HEK293 (cell line): Measurements from ENCODE around the gene CPNE4.
A peak's percentile ranks its signal among the peaks of the same experiment; 100 is the strongest.

ENCODE experiments used
- CTCF ChIA-PET: fragments of 350-600 bp; formaldehyde crosslinking; extraction: SDS; loops from one replicate; lab custom pipeline; 2021; ENCODE audit warnings: antibody characterized with exemption; lab: Yijun Ruan, JAX
- POLR2A ChIA-PET: fragments of 300-600 bp; formaldehyde crosslinking; extraction: SDS; loops from one replicate; lab custom pipeline; 2020; ENCODE audit warnings: antibody characterized with exemption, inconsistent platforms; lab: Yijun Ruan, JAX
- H3K27ac ChIP-seq: fragments of 200-500 bp; sonication (Bioruptor generic); 2 replicates; pipeline ENCODE4 v1.5.1; 2014; ENCODE audit warnings: low read depth, low read length, control low read depth, inconsistent platforms; ENCODE audit errors: extremely low read depth
- H3K36me3 ChIP-seq, 2 experiments: fragments of 200-500 bp in 1 of 2; sonication (Bioruptor generic) in 1 of 2; 1 replicate in 1 of 2; 2 replicates in 1 of 2; pipeline ENCODE4 v1.5.1; 2014 to 2017; ENCODE audit warnings: inconsistent platforms in 2 of 2, low read length in 2 of 2; ENCODE audit not compliant: control insufficient read depth in 2 of 2, insufficient read depth in 1 of 2
- H3K4me1 ChIP-seq: fragments of 200-500 bp; sonication (Bioruptor generic); 2 replicates; pipeline ENCODE4 v1.5.1; 2014; ENCODE audit warnings: mild to moderate bottlenecking, low read length, inconsistent platforms; ENCODE audit not compliant: control insufficient read depth, insufficient read depth
- H3K4me3 ChIP-seq: 2 replicates; pipeline ENCODE4 v1.5.1; 2011; ENCODE audit warnings: low read depth, mild to moderate bottlenecking, control low read depth, low read length, moderate library complexity
- H3K9me3 ChIP-seq: fragments of 200-500 bp; sonication (Bioruptor generic); 2 replicates; pipeline ENCODE4 v1.5.1; 2014; ENCODE audit warnings: low read depth, low read length, inconsistent platforms; ENCODE audit not compliant: control insufficient read depth, insufficient read depth
- GLI2 ChIP-seq: fragments of 450-650 bp; formaldehyde crosslinking; IDR thresholded peaks from 2 replicates; pipeline ENCODE4; 2017; ENCODE audit warnings: missing biosample characterization, missing genetic modification characterization, low read depth, borderline replicate concordance
- HOXA7 ChIP-seq: sonication (generic); formaldehyde crosslinking; IDR thresholded peaks from 2 replicates; pipeline ENCODE4 v1.8.1; 2022; ENCODE audit warnings: missing genetic modification reagents, borderline replicate concordance
- KLF16 ChIP-seq: fragments of 450-650 bp; formaldehyde crosslinking; IDR thresholded peaks from 2 replicates; pipeline ENCODE4 v1.5.1; 2017; ENCODE audit warnings: missing biosample characterization, missing genetic modification characterization
- RBAK ChIP-seq: fragments of 450-650 bp; formaldehyde crosslinking; IDR thresholded peaks from 2 replicates; pipeline ENCODE4 v1.5.1; 2016; ENCODE audit warnings: missing biosample characterization, missing genetic modification characterization
- REPIN1 ChIP-seq: fragments of 450-650 bp; formaldehyde crosslinking; IDR thresholded peaks from 2 replicates; pipeline ENCODE4 v1.5.1; 2017; ENCODE audit warnings: missing biosample characterization, missing genetic modification characterization, low read depth
- SETDB1 ChIP-seq: IDR thresholded peaks from one replicate; pipeline ENCODE4 v1.6.1; 2017; ENCODE audit warnings: mild to moderate bottlenecking, low read length, moderate library complexity, mixed read lengths; ENCODE audit not compliant: insufficient read length
- ZBTB21 ChIP-seq: fragments of 450-650 bp; formaldehyde crosslinking; IDR thresholded peaks from 2 replicates; pipeline ENCODE4 v1.5.1; 2017; ENCODE audit warnings: missing biosample characterization, missing genetic modification characterization
- ZBTB48 ChIP-seq: fragments of 450-650 bp; formaldehyde crosslinking; IDR thresholded peaks from 2 replicates; pipeline ENCODE4 v1.5.1; 2016; ENCODE audit warnings: missing biosample characterization, missing genetic modification characterization
- ZBTB7A ChIP-seq: fragments of 450-650 bp; formaldehyde crosslinking; IDR thresholded peaks from 2 replicates; pipeline ENCODE4 v1.5.1; 2016; ENCODE audit warnings: low read depth, missing biosample characterization, missing genetic modification characterization
- ZNF112 ChIP-seq: fragments of 450-650 bp; formaldehyde crosslinking; IDR thresholded peaks from 2 replicates; pipeline ENCODE4 v1.5.0; 2017; ENCODE audit warnings: missing biosample characterization, missing genetic modification characterization
- ZNF157 ChIP-seq: fragments of 450-650 bp; formaldehyde crosslinking; IDR thresholded peaks from 2 replicates; pipeline ENCODE4 v1.5.1; 2016; ENCODE audit warnings: missing biosample characterization, missing genetic modification characterization
- ZNF214 ChIP-seq: fragments of 450-650 bp; formaldehyde crosslinking; IDR thresholded peaks from 2 replicates; pipeline ENCODE4 v1.5.1; 2017; ENCODE audit warnings: missing biosample characterization, mild to moderate bottlenecking, missing genetic modification characterization, borderline replicate concordance
- ZNF354C ChIP-seq: fragments of 450-650 bp; formaldehyde crosslinking; IDR thresholded peaks from 2 replicates; pipeline ENCODE4 v1.5.1; 2016; ENCODE audit warnings: missing biosample characterization, missing genetic modification characterization, low read depth, borderline replicate concordance
- ZNF416 ChIP-seq: fragments of 450-650 bp; formaldehyde crosslinking; IDR thresholded peaks from 2 replicates; pipeline ENCODE4 v1.5.1; 2016; ENCODE audit warnings: missing biosample characterization, missing genetic modification characterization
- ZNF48 ChIP-seq: fragments of 450-650 bp; formaldehyde crosslinking; IDR thresholded peaks from 2 replicates; pipeline ENCODE4 v1.5.1; 2016; ENCODE audit warnings: missing biosample characterization, missing genetic modification characterization
- ZNF510 ChIP-seq: fragments of 450-650 bp; formaldehyde crosslinking; IDR thresholded peaks from 2 replicates; pipeline ENCODE4 v1.5.1; 2018; ENCODE audit warnings: mild to moderate bottlenecking, missing genetic modification characterization, missing biosample characterization; ENCODE audit not compliant: insufficient replicate concordance
- ZNF530 ChIP-seq: fragments of 450-650 bp; formaldehyde crosslinking; IDR thresholded peaks from 2 replicates; pipeline ENCODE4 v1.5.1; 2016; ENCODE audit warnings: low read depth, missing biosample characterization, missing genetic modification characterization
- ZNF544 ChIP-seq: fragments of 450-650 bp; formaldehyde crosslinking; IDR thresholded peaks from 2 replicates; pipeline ENCODE4 v1.5.0; 2017; ENCODE audit warnings: missing biosample characterization, missing genetic modification characterization
- ZNF555 ChIP-seq: fragments of 450-650 bp; formaldehyde crosslinking; conservative IDR thresholded peaks from 2 replicates; pipeline ENCODE4 v1.5.1; 2017; ENCODE audit warnings: missing biosample characterization, mild to moderate bottlenecking, missing genetic modification characterization, inconsistent platforms
- ZNF560 ChIP-seq: fragments of 450-650 bp; formaldehyde crosslinking; IDR thresholded peaks from 2 replicates; pipeline ENCODE4 v1.5.1; 2017; ENCODE audit warnings: missing biosample characterization, missing genetic modification characterization, borderline replicate concordance
- ZNF561 ChIP-seq: fragments of 450-650 bp; IDR thresholded peaks from 2 replicates; pipeline ENCODE4 v1.5.1; 2018; ENCODE audit warnings: missing biosample characterization, missing genetic modification characterization, borderline replicate concordance
- ZNF600 ChIP-seq: fragments of 450-650 bp; formaldehyde crosslinking; IDR thresholded peaks from 2 replicates; pipeline ENCODE4 v1.5.1; 2016; ENCODE audit warnings: missing biosample characterization, missing genetic modification characterization
- ZNF76 ChIP-seq: fragments of 450-650 bp; formaldehyde crosslinking; IDR thresholded peaks from 2 replicates; pipeline ENCODE4; 2016; ENCODE audit warnings: low read depth, missing biosample characterization, missing genetic modification characterization, borderline replicate concordance
- ZNF768 ChIP-seq: fragments of 450-650 bp; formaldehyde crosslinking; IDR thresholded peaks from 2 replicates; pipeline ENCODE4 v1.5.1; 2018; ENCODE audit warnings: missing biosample characterization, mild to moderate bottlenecking, missing genetic modification characterization
- ZSCAN30 ChIP-seq: fragments of 450-650 bp; IDR thresholded peaks from 2 replicates; pipeline ENCODE4 v1.5.1; 2018; ENCODE audit warnings: missing biosample characterization, mild to moderate bottlenecking, missing genetic modification characterization, moderate library complexity
- TF ChIP-seq, protein P1 (sequence below): sonication (generic); formaldehyde crosslinking; IDR thresholded peaks from 2 replicates; pipeline ENCODE4 v1.8.1; 2022; ENCODE audit warnings: mild to moderate bottlenecking, moderate library complexity, missing genetic modification reagents
- TF ChIP-seq, protein P2 (sequence below): fragments of 450-650 bp; formaldehyde crosslinking; IDR thresholded peaks from 2 replicates; pipeline ENCODE4 v1.5.1; 2016; ENCODE audit warnings: missing biosample characterization, missing genetic modification characterization
- TF ChIP-seq, protein P3 (sequence below): fragments of 450-650 bp; formaldehyde crosslinking; IDR thresholded peaks from 2 replicates; pipeline ENCODE4 v1.5.1; 2017; ENCODE audit warnings: missing biosample characterization, missing genetic modification characterization

CPNE4 gene

DNA sequence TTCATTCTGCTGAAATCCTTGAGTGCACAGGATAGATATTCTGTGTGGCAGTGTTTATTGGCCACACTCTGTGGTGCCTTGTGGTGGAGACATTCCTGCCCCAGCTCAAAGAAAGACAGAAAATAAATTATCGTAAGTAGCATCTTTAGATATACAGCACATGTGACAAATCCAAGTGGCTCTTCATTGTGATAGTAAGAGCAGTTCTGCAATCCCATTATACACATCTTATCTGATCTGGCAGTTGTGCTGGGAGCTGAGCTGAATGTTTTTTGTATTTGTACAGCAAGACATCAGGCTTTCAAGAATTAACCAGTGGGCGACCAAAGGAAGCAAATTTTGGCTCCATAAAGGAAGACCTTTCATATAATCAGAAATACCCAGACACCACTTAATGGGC, 296.7 kb downstream of the CPNE4 start:
- H3K27ac ChIP-seq = no peak overlapping the region
- H3K9me3 ChIP-seq = no peaks in the 10 kb centered on the region
- TF ChIP-seq ZNF112 = no peak
- no peak for TF ChIP-seq ZNF768
- TF ChIP-seq, protein P1, sequence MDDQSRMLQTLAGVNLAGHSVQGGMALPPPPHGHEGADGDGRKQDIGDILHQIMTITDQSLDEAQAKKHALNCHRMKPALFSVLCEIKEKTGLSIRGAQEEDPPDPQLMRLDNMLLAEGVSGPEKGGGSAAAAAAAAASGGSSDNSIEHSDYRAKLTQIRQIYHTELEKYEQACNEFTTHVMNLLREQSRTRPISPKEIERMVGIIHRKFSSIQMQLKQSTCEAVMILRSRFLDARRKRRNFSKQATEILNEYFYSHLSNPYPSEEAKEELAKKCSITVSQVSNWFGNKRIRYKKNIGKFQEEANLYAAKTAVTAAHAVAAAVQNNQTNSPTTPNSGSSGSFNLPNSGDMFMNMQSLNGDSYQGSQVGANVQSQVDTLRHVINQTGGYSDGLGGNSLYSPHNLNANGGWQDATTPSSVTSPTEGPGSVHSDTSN = no peak
- TF ChIP-seq ZNF555 (tag by site-specific recombination) = no peak
- no peak for TF ChIP-seq ZNF354C (tag by site-specific recombination)
- TF ChIP-seq ZNF416 = no peak
- TF ChIP-seq, protein P2, sequence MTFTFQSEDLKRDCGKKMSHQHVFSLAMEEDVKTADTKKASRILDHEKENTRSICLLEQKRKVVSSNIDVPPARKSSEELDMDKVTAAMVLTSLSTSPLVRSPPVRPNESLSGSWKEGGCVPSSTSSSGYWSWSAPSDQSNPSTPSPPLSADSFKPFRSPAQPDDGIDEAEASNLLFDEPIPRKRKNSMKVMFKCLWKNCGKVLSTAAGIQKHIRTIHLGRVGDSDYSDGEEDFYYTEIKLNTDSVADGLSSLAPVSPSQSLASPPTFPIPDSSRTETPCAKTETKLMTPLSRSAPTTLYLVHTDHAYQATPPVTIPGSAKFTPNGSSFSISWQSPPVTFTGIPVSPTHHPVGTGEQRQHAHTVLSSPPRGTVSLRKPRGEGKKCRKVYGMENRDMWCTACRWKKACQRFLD = no peak
- no peak for TF ChIP-seq ZNF76 (tag by site-specific recombination)
- TF ChIP-seq, protein P3, sequence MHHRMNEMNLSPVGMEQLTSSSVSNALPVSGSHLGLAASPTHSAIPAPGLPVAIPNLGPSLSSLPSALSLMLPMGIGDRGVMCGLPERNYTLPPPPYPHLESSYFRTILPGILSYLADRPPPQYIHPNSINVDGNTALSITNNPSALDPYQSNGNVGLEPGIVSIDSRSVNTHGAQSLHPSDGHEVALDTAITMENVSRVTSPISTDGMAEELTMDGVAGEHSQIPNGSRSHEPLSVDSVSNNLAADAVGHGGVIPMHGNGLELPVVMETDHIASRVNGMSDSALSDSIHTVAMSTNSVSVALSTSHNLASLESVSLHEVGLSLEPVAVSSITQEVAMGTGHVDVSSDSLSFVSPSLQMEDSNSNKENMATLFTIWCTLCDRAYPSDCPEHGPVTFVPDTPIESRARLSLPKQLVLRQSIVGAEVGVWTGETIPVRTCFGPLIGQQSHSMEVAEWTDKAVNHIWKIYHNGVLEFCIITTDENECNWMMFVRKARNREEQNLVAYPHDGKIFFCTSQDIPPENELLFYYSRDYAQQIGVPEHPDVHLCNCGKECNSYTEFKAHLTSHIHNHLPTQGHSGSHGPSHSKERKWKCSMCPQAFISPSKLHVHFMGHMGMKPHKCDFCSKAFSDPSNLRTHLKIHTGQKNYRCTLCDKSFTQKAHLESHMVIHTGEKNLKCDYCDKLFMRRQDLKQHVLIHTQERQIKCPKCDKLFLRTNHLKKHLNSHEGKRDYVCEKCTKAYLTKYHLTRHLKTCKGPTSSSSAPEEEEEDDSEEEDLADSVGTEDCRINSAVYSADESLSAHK (tag by site-specific recombination) = no peak
- TF ChIP-seq ZNF600 = no peak
- no peak for TF ChIP-seq ZSCAN30 (tag by site-specific recombination)
- TF ChIP-seq ZBTB21 = no peak
- H3K4me3 ChIP-seq = no peak overlapping the region
- ChIA-PET CTCF (no interaction called here), POLR2A (no interaction called here)
- no peaks in the 10 kb centered on the region for H3K36me3 ChIP-seq
- H3K4me1 ChIP-seq = no peaks in the 10 kb centered on the region

DNA sequence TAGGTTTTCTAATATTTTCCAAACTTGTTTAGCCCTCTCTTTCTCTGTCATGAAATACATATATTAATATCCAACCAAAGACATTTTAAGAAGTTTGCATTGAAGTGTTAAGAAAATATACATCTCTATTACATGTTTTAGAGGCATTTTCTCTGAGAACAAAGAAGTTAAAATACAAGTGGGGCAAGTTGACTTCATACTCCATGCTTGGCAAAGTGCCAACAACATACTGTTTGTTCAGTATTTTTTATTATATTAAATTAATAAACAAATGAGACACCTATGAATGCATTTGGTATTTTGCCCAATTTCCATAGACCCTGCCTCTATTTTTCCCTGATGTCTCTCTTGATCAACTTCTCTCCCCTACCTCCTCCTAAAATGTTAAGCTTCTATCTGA, 299.3 kb downstream of the CPNE4 start:
- no peaks in the 10 kb centered on the region for H3K9me3 ChIP-seq
- CTCF ChIA-PET = no interaction called here
- TF ChIP-seq ZNF560 (tag by site-specific recombination) (no peak), ZNF510 (tag by site-specific recombination) (no peak), ZNF544 (0 out of 2 replicates have a peak, but pooled peaks have one; percentile 23)

DNA sequence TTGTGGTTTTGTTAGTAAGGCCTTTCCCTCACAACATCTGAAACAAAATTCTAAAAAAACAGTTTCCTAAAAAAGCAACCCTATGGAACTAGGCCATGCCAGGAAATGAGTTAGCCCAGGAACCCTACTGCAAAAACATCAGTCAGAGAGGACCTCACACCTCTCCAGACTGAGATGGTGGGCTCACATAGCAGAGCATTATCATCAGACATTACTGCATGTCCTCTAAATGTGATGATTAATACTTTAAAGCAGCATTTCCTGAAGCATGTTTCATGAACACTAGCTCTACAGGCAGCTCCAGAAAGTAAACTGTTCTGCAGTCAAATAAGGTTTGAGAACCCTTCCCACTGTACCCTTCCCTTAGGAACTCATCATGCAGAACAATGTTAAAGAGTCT, 299.7 kb downstream of the CPNE4 start:
- H3K9me3 ChIP-seq = no peaks in the 10 kb centered on the region
- TF ChIP-seq RBAK (tag by site-specific recombination) (no peak), ZNF530 (tag by site-specific recombination) (no peak), ZNF560 (tag by site-specific recombination) (no peak), ZNF48 (tag by site-specific recombination) (no peak), ZNF214 (tag by site-specific recombination) (no peak), KLF16 (tag by site-specific recombination) (no peak), SETDB1 (no peak), GLI2 (tag by site-specific recombination) (no peak), ZNF157 (tag by site-specific recombination) (no peak), ZBTB48 (tag by site-specific recombination) (no peak), REPIN1 (tag by site-specific recombination) (no peak), ZNF561 (tag by site-specific recombination) (no peak), HOXA7 (no peak), ZBTB7A (tag by site-specific recombination) (no peak)
- TF ChIP-seq, all 188 proteins: peak for 0
- no peak overlapping the region for H3K4me3 ChIP-seq
- CTCF ChIA-PET = no interaction called here
- no peaks in the 10 kb centered on the region for H3K4me1 ChIP-seq
- H3K27ac ChIP-seq = no peak overlapping the region
- H3K36me3 ChIP-seq = no peaks in the 10 kb centered on the region
- POLR2A ChIA-PET = no interaction called here

More for the DNA sequence above, 299.3 kb downstream of the CPNE4 start:
- H3K4me3 ChIP-seq = no peak overlapping the region
- no peaks in the 10 kb centered on the region for H3K36me3 ChIP-seq
- no peaks in the 10 kb centered on the region for H3K4me1 ChIP-seq
- POLR2A ChIA-PET = no interaction called here
- no peak overlapping the region for H3K27ac ChIP-seq
